HG03108 (cell line): ENCODE results near the gene TSPAN14.

Experiments used
- ATAC-seq: cut with Tn5 transposase; IDR thresholded peaks from one replicate; pipeline ENCODE4 v1.9.1; 2021; ENCODE audit warnings: moderate library complexity; ENCODE audit not compliant: unreplicated experiment

Gene TSPAN14

GRCh38 chr10:80580638-80581468, 126.7 kb downstream of the TSPAN14 start:
- no peak for ATAC-seq

DNA sequence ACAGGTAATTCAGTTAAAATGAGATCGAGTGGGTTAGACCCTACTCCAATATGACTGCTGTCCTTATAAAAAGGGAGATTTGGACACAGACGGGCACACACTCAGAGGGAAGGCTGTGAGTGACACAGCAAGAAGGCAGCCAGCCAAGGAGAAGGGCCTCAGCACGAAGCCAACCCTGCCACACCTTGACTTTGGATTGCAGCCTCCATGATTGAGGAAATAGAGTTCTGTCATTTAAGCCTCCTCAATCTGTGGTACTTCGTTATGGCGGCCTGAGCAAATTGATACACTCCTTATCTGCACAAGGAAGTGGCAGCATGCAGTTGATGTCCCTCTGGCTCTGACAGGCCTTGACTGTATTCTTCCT, 127.3 kb downstream of the TSPAN14 start:
- ATAC-seq = no peak

DNA sequence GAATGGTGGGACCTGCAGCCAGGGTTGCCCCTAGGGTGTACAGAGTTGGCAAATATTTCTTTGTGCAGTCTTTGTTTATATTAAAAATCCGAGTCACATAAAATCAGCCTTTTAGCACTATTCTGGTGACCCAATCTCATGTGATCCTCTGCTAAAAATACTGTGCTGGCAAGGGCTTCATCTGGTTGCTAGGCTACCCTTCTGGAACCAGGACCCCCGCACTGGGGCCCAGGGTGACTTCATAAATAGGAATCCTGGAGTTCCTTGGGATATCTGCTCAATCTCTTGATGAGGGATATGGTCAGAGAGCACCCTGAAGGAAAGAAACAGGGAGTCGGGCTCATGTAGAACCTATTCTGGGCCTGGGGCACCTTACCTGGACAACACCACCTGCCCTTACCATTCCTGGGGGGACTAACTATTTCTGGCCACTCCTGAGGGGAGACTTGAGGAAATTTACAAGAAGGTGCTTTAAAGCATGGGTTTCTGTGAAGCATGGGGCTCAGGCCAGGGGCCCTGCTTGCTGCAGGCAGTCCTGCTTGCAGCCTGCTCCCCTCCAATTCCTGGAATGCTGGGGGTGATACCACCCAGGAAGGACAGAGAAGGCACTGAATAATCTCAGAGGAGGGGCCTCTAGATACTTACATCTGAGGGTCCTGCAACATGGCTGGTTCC, 128.3 kb downstream of the TSPAN14 start:
- ATAC-seq = no peak
